Osteocyte (in vitro differentiated cells): ENCODE measurements around the gene SLCO1B1. TPM values are rescaled to one million over a fixed set of nuclear protein-coding genes. Genes with fewer than 3 reads are reported as not detected.
"Not testable (repeated sequence)": the region's sequence is repeated elsewhere in the genome, so short reads cannot be mapped to it uniquely, and the experiment has no call there.

Experiments used
- DNase-seq: peaks from one replicate; pipeline ENCODE4 v3.0.0; 2021; ENCODE audit warnings: mixed read lengths; ENCODE audit not compliant: unreplicated experiment; ENCODE audit errors: extremely low spot score
- H3K27ac Mint-ChIP-seq: one replicate; pipeline ENCODE4 v1.8.0; 2021; ENCODE audit warnings: mild to moderate bottlenecking, mixed read lengths; ENCODE audit not compliant: unreplicated experiment
- H3K27me3 Mint-ChIP-seq: one replicate; pipeline ENCODE4 v1.8.0; 2021; ENCODE audit warnings: mixed read lengths; ENCODE audit not compliant: unreplicated experiment
- H3K36me3 Mint-ChIP-seq: one replicate; pipeline ENCODE4 v1.8.0; 2021; ENCODE audit warnings: mixed read lengths; ENCODE audit not compliant: unreplicated experiment
- H3K4me1 Mint-ChIP-seq: one replicate; pipeline ENCODE4 v1.8.0; 2021; ENCODE audit warnings: mixed read lengths; ENCODE audit not compliant: unreplicated experiment
- H3K4me3 Mint-ChIP-seq: one replicate; pipeline ENCODE4 v1.8.0; 2021; ENCODE audit warnings: mild to moderate bottlenecking, moderate library complexity, mixed read lengths; ENCODE audit not compliant: unreplicated experiment
- H3K9me3 Mint-ChIP-seq: one replicate; pipeline ENCODE4 v1.8.0; 2021; ENCODE audit warnings: mixed read lengths; ENCODE audit not compliant: unreplicated experiment
- total RNA-seq: library from RNA; stranded (reverse); gene quantifications from 2 replicates; pipeline ENCODE4 v1.2.1, GENCODE V29; 2021
- TF ChIP-seq, protein P1 (sequence below): fragments of 200-600 bp; sonication (generic); IDR thresholded peaks from 2 replicates; pipeline ENCODE4 v1.5.0; 2021; ENCODE audit warnings: antibody characterized with exemption, mild to moderate bottlenecking, moderate library complexity

The SLCO1B1 gene
- total RNA-seq, 1 donor from 2014 or later, result not detected

DNA sequence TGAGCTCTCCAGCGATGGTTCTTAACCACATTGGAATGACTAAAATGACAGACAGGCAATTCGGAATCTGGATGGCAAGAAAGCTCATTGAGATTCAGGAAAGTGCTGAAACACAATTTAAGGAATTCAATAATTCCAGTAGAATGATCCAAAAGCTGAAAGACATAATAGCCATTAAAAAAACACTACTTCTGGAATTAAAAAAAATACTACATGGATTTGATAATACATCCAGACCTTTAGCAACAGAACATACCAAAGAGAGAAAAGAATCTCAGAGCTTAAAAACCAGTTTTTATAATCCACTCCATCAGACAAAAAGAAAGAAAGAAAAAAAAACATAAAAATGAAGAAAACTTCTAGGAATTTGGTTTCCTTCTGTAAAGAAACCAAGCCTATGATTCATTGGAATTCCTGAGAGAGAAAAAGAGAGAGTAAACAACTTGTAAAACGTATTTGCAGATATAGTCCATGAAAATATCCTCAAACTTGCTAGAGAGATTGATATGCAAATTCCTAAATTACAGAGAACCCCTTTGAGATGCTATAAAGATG, 52.8 kb downstream of the SLCO1B1 start:
- Mint-ChIP-seq H3K4me1 (peaks cover 11% of the 10 kb centered on the region), H3K36me3 (no peaks in the 10 kb centered on the region), H3K27ac (no peak overlapping the region), H3K9me3 (peaks cover 6% of the 10 kb centered on the region), H3K4me3 (no peak overlapping the region), H3K27me3 (peaks cover 11% of the 10 kb centered on the region)
- no peak for DNase-seq
- TF ChIP-seq, protein P1, sequence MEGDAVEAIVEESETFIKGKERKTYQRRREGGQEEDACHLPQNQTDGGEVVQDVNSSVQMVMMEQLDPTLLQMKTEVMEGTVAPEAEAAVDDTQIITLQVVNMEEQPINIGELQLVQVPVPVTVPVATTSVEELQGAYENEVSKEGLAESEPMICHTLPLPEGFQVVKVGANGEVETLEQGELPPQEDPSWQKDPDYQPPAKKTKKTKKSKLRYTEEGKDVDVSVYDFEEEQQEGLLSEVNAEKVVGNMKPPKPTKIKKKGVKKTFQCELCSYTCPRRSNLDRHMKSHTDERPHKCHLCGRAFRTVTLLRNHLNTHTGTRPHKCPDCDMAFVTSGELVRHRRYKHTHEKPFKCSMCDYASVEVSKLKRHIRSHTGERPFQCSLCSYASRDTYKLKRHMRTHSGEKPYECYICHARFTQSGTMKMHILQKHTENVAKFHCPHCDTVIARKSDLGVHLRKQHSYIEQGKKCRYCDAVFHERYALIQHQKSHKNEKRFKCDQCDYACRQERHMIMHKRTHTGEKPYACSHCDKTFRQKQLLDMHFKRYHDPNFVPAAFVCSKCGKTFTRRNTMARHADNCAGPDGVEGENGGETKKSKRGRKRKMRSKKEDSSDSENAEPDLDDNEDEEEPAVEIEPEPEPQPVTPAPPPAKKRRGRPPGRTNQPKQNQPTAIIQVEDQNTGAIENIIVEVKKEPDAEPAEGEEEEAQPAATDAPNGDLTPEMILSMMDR, result no peak

- TF ChIP-seq, protein P1, result no peak
- H3K4me3 Mint-ChIP-seq, result no peak overlapping the region
- no peak for DNase-seq
- peaks cover 12% of the 10 kb centered on the region for H3K9me3 Mint-ChIP-seq
- H3K36me3 Mint-ChIP-seq, result no peaks in the 10 kb centered on the region
- no peaks in the 10 kb centered on the region for H3K27me3 Mint-ChIP-seq
- H3K4me1 Mint-ChIP-seq, result no peaks in the 10 kb centered on the region
- H3K27ac Mint-ChIP-seq, result no peak overlapping the region
Observed at GRCh38 chr12:21190016-21190415, 59.0 kb downstream of the SLCO1B1 start.

- not testable (repeated sequence) for H3K4me1 Mint-ChIP-seq, H3K27me3 Mint-ChIP-seq, DNase-seq, H3K9me3 Mint-ChIP-seq, H3K27ac Mint-ChIP-seq, H3K36me3 Mint-ChIP-seq
- peak overlapping the region; percentile 67 for H3K4me3 Mint-ChIP-seq
Observed at GRCh38 chr12:21214433-21214832, 83.4 kb downstream of the SLCO1B1 start.

DNA sequence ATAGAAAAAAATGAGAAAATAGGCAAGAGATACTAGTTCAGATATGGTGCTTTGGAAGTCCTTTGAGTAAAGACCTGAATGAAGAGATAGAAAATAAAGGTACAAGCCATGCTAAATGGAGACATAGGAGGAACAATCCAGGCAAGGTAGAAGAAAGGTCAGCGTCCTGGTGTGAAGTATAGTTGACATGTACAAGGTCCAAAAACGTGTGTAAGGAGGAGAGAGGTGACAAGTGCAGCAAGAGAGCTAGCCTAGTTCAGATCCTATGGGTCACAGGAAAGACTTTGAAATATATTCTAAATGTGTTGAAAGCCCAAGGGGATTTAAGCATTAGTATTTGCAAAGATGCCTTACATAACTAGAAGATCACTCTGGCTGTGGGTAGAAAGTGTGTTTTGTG, 88.2 kb downstream of the SLCO1B1 start:
- H3K27ac Mint-ChIP-seq, result no peak overlapping the region
- DNase-seq, result no peak
- H3K9me3 Mint-ChIP-seq, result no peaks in the 10 kb centered on the region
- H3K36me3 Mint-ChIP-seq, result no peaks in the 10 kb centered on the region
- TF ChIP-seq, protein P1, result no peak
- peaks cover 3% of the 10 kb centered on the region for H3K4me1 Mint-ChIP-seq
- no peaks in the 10 kb centered on the region for H3K27me3 Mint-ChIP-seq
- no peak overlapping the region for H3K4me3 Mint-ChIP-seq

DNA sequence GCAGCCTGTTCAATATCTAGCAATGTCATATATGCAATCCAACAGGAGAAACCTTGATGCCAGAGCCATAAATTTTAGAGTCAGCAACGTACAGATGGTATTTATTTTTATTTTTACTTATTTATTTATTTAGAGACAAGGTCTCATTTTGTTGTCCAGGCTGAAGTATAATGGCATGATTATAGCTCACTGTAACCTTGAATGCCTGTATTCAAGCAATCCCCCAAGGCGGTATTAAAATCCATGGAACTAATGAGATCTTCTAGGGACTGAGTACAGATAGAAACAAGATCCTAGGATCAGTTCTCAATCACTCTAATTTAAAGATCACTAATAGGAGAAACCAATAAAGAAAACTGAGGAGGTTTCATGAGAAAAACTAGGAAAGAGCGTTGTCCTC, 89.3 kb downstream of the SLCO1B1 start:
- TF ChIP-seq, protein P1, result no peak
- DNase-seq, result no peak
- Mint-ChIP-seq H3K27me3 (no peaks in the 10 kb centered on the region), H3K27ac (no peak overlapping the region), H3K4me1 (peaks cover 3% of the 10 kb centered on the region), H3K9me3 (no peaks in the 10 kb centered on the region), H3K36me3 (no peaks in the 10 kb centered on the region), H3K4me3 (no peak overlapping the region)

- Mint-ChIP-seq H3K9me3 (no peaks in the 10 kb centered on the region), H3K27ac (no peak overlapping the region), H3K4me3 (no peak overlapping the region), H3K27me3 (no peaks in the 10 kb centered on the region), H3K36me3 (no peaks in the 10 kb centered on the region), H3K4me1 (no peaks in the 10 kb centered on the region)
- no peak for DNase-seq
- TF ChIP-seq, protein P1, result no peak
Observed at GRCh38 chr12:21221072-21221471, 90.1 kb downstream of the SLCO1B1 start.
